SK-N-MC (cell line): ENCODE results near the gene CALHM1.

Source experiments
- EZH2 ChIP-seq: fragments of 200-600 bp; sonication (generic); IDR thresholded peaks from one replicate; pipeline ENCODE4 v1.6.1; 2017; ENCODE audit warnings: antibody characterized with exemption
- FOXP2 ChIP-seq: optimal IDR thresholded peaks from 2 replicates; pipeline ENCODE3; 2011; ENCODE audit warnings: mild to moderate bottlenecking, moderate library complexity; ENCODE audit not compliant: insufficient read depth; ENCODE audit errors: extremely low read length, control extremely low read depth
- POLR2AphosphoS5 ChIP-seq: IDR thresholded peaks from 2 replicates; pipeline ENCODE4 v1.6.1; 2012; ENCODE audit warnings: mild to moderate bottlenecking, low read depth, low read length, borderline replicate concordance

DNA sequence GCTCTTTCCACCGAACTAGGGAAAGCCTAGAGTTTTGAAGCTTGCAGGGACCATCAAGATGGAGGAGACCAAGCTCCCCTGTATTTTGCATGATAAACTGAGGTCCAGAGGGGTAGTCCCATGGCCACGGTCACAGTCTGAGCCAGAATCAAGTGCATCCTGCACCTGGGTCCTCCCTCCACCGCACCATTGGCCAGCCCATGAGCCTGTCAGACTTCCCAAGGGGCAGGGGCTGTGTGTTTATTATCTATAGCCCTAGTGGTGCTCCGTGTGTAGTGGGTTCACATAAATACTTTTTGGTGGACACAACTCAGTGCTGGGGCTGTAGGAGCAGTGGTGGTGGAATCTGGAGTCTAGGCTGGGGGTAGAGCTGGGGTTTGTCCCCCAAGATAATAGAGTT lies 16.7 kb upstream of the CALHM1 start:
- TF ChIP-seq EZH2: no peak
- TF ChIP-seq POLR2AphosphoS5: no peak
- no peak for TF ChIP-seq FOXP2
